Measurements from ENCODE around the gene TMEM41B.

GRCh38 chr11:9247863-9248262, 66.5 kb downstream of the TMEM41B start:
- TF ChIP-seq YY1 (IDR thresholded peaks at IDR 0.05) (no peak), CTCF (IDR thresholded peaks at IDR 0.05; ENCODE audit: low read depth, low read length, missing input control) (no peak), ZBTB33 (IDR thresholded peaks at IDR 0.05) (no peak), EGR1 (IDR thresholded peaks at IDR 0.05; ENCODE audit: low read depth in 2 of 2) (no peak), HNF4G (IDR thresholded peaks at IDR 0.05) (no peak)

All from liver (tissue), 3 donors.